Prostate gland (tissue), 2 donors: ENCODE results near the gene DNAJB14. TPM values are rescaled to one million over a fixed set of nuclear protein-coding genes. Genes with fewer than 3 reads are reported as not detected.
A peak's percentile ranks its signal among the peaks of the same experiment; 100 is the strongest.

ENCODE experiments used
- DNase-seq: peaks from one replicate; pipeline ENCODE4 v3.0.0-alpha.2; 2019; ENCODE audit warnings: low spot score
- H3K27ac ChIP-seq, 2 donors: fragments of 200-600 bp; sonication (generic); 2 replicates each; pipeline ENCODE4 v1.5.1; 2017 to 2019
- H3K27me3 ChIP-seq: fragments of 200-600 bp; sonication (generic); replicated peaks from 2 replicates; pipeline ENCODE4 v1.5.1; 2019; ENCODE audit not compliant: insufficient read depth
- H3K36me3 ChIP-seq, 2 donors: fragments of 200-600 bp; sonication (generic); 1 replicate in 1 of 2; 2 replicates in 1 of 2; pipeline versions ENCODE4 v1.5.1 to v1.8.1; 2017 to 2019
- H3K4me1 ChIP-seq: fragments of 200-600 bp; sonication (generic); replicated peaks from 2 replicates; pipeline ENCODE4 v1.5.1; 2019
- H3K4me3 ChIP-seq, 2 donors: fragments of 200-600 bp; sonication (generic); 2 replicates each; pipeline ENCODE4 v1.5.1; 2017 to 2019
- H3K9me3 ChIP-seq: fragments of 200-600 bp; sonication (generic); 2 replicates; pipeline ENCODE4 v1.5.1; 2017
- POLR2A ChIP-seq: fragments of 450-650 bp; IDR thresholded peaks from one replicate; pipeline ENCODE4 v1.6.1; 2016; ENCODE audit warnings: antibody characterized with exemption, mild to moderate bottlenecking
- POLR2AphosphoS5 ChIP-seq: sonication (generic); formaldehyde crosslinking; IDR thresholded peaks from one replicate; pipeline ENCODE4 v1.6.1; 2017; ENCODE audit warnings: antibody characterized with exemption
- WGBS: methylation state at CpG from one replicate; pipeline ENCODE4 v1.1.5; 2018; 5-methylcytosine and 5-hydroxymethylcytosine counted together
- intact Hi-C: fragments of 100-400 bp; cut with DNase I; formaldehyde crosslinking; loops from one replicate; pipeline ENCODE4 v1.14.2; 2022
- total RNA-seq, 2 donors: library from RNA; depleted of rRNA; stranded (reverse); fragments of >200 nt; gene quantifications; one replicate each; pipeline ENCODE4 v1.1.0, GENCODE V29; 2016
- TF ChIP-seq, protein P1 (sequence below), 4 experiments: fragments of 200-600 bp in 2 of 4; fragments of 450-650 bp in 2 of 4; sonication (generic) in 2 of 4; IDR thresholded peaks; 1 replicate in 3 of 4; 2 replicates in 1 of 4; pipeline ENCODE4 v1.5.1; 2016 to 2019; ENCODE audit warnings: antibody characterized with exemption in 4 of 4, mild to moderate bottlenecking in 2 of 4, moderate library complexity in 2 of 4

Gene DNAJB14
- total RNA-seq, 2 donors from 2014 or later, result 23.3 to 27.4 TPM

DNA sequence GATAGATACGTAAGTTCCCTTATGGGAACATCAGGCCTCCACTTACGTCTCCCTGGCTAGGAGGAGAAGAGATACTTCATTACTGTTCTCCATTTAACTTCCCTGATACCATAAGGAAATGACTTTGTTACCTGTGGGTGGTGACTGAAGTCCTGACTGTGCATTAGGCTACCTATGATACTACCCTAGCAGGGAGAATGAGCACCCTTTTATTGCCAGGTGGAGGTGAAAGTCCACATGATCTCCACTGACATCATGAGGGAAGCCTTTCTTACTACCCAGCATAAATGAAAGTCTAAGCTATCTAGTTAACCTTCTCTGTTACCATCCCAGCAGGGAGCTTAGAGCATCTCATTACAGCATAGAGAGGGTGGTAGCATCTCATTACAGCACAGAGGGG, 27.8 kb downstream of the DNAJB14 start:
- no peak overlapping the region for H3K27ac ChIP-seq
- 96% methylated on average over 2 of the region's 2 CpGs for WGBS
- no peak for DNase-seq
- intact Hi-C loops, result no loop called here
- H3K27me3 ChIP-seq, result no peaks in the 10 kb centered on the region
- H3K4me3 ChIP-seq, result no peak overlapping the region
- TF ChIP-seq POLR2AphosphoS5 (no peak), POLR2A (no peak)
- TF ChIP-seq, protein P1, sequence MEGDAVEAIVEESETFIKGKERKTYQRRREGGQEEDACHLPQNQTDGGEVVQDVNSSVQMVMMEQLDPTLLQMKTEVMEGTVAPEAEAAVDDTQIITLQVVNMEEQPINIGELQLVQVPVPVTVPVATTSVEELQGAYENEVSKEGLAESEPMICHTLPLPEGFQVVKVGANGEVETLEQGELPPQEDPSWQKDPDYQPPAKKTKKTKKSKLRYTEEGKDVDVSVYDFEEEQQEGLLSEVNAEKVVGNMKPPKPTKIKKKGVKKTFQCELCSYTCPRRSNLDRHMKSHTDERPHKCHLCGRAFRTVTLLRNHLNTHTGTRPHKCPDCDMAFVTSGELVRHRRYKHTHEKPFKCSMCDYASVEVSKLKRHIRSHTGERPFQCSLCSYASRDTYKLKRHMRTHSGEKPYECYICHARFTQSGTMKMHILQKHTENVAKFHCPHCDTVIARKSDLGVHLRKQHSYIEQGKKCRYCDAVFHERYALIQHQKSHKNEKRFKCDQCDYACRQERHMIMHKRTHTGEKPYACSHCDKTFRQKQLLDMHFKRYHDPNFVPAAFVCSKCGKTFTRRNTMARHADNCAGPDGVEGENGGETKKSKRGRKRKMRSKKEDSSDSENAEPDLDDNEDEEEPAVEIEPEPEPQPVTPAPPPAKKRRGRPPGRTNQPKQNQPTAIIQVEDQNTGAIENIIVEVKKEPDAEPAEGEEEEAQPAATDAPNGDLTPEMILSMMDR (IDR thresholded peaks at IDR 0.05), result no peak
- H3K9me3 ChIP-seq, result no peaks in the 10 kb centered on the region
- no peaks in the 10 kb centered on the region for H3K4me1 ChIP-seq
- no peaks in the 10 kb centered on the region for H3K36me3 ChIP-seq

DNA sequence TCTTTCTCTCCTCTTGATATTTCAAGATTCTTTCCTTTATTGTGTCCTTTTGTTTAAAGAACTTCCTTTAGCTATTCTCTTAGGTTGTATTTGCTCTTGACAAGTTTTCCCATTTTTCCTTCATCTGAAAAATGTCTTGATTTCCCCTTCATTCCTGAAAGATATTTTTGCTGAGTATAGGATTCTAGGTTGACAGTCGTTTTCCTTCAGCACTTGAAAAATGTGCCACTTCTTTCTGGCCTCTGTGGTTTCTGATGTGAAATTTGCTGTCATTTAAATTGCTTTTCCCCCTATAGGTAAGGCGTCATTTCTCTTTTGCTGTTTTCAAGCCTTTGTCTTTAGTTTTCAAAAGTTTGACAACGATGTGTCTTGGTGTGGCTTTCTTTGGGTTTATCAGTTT, 28.8 kb downstream of the DNAJB14 start:
- no peak for TF ChIP-seq POLR2AphosphoS5
- TF ChIP-seq, protein P1 (IDR thresholded peaks at IDR 0.05), result no peak
- TF ChIP-seq POLR2A, result no peak
- Histone ChIP-seq H3K27me3 (no peaks in the 10 kb centered on the region), H3K4me1 (no peaks in the 10 kb centered on the region), H3K9me3 (no peaks in the 10 kb centered on the region), H3K4me3 (no peak overlapping the region), H3K27ac (no peak overlapping the region), H3K36me3 (no peaks in the 10 kb centered on the region)
- no peak for DNase-seq
- intact Hi-C loops, result no loop called here
- whole genome bisulfite sequencing, result 100% methylated on average over 3 of the region's 3 CpGs

DNA sequence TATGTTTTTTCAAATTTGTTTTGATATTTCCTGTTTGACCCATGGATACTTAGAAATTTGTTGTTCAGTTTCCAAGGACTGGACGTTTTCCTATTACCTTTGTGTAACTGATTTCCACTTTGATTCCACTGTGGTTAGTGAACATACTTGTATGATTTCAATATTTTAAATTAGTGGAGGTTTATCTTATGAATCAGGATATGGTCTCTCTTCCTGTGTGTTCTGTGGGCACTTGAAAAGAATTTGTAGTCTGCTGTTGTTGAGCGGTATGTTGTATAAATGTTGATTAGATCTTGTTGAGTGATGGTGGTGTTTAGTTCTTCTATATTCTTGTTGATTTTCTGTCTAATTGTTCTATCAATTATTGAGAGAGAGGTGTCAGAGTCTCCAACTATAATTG, 31.0 kb downstream of the DNAJB14 start:
- intact Hi-C loops, result no loop called here
- H3K27ac ChIP-seq, result no peak overlapping the region
- TF ChIP-seq POLR2A, result no peak
- TF ChIP-seq, protein P1 (IDR thresholded peaks at IDR 0.05), result no peak
- TF ChIP-seq POLR2AphosphoS5, result no peak
- H3K4me1 ChIP-seq, result no peaks in the 10 kb centered on the region
- DNase-seq, result no peak
- WGBS, result 96% methylated on average over 2 of the region's 2 CpGs
- no peaks in the 10 kb centered on the region for H3K27me3 ChIP-seq
- H3K36me3 ChIP-seq, result no peaks in the 10 kb centered on the region
- H3K4me3 ChIP-seq, result no peak overlapping the region
- no peaks in the 10 kb centered on the region for H3K9me3 ChIP-seq

DNA sequence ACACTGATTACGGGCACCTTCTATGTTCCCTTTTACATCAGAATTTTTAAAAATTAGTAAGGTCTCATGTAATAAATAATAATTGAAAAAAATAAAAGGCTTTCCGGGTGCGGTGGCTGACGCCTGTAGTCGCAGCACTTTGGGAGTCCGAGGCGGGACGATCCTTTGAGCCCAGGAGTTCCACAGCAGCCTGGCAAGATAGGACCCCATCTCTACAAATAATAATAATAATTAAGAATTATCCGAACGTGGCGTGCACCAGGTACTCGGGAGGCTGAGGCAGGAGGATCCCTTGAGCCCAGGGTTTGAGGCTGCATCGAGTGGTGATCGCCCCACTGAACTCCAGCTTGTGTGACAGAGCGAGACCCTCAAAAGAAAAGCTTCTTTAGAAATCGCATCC, 51.4 kb downstream of the DNAJB14 start:
- Histone ChIP-seq H3K4me3 (peak overlapping the region; percentile 71 to 78), H3K4me1 (no peaks in the 10 kb centered on the region), H3K27ac (peak overlapping the region; percentile 84 to 85), H3K27me3 (no peaks in the 10 kb centered on the region), H3K36me3 (no peaks in the 10 kb centered on the region), H3K9me3 (no peaks in the 10 kb centered on the region)
- WGBS, result 96% methylated on average over 16 of the region's 16 CpGs
- TF ChIP-seq, protein P1 (IDR thresholded peaks at IDR 0.05), result no peak
- TF ChIP-seq POLR2AphosphoS5 (no peak), POLR2A (no peak)
- intact Hi-C loops, result loop anchor here (2.0 kb wide), 1 partner anchor 54 kb away; no protein-coding TSS in a partner anchor
- peak; percentile 5 for DNase-seq

DNA sequence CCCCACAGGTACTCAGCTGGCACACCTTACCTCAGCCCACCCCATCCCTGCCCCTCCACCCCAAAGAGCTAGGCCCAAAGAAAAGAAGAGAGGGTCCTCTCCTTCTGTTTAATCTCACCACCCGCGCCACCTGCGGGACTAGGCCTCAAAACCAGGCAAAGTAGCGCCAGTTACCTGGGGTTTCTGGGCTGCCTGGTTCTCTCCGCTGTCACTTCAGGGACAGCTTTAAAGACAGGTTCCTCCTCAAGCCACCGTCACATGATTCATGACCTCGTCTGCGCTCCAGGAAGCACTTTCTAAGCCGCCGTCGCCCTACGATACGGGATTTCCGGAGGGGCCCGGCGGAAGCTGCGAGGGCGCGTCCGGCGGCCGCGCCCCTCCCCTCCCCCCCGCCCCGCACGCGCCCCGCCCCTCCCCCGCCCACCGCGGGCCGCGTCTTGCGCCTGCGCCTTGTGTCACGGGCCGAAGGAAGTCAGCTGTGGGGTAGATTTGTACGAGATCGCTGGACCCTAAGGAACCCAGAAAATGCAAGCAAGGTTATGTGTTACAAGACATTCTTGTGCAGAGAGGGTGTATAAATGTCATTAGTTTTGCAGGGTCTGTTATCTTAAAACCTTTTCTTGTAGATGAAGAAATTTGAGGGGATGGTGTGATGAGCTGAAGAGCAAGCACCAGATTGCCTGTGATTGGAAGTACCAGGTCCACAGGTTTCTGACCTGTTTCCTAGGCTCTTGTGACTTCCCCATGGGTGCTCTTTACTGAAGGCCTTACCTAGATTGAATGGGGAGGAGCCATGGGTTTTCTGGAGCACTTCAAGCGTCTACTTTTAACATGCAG, 52.0 kb downstream of the DNAJB14 start, which contains the start of gene LAMTOR3:
LAMTOR3 (minus strand) TSS at position 267 of the 837 bp plus-strand sequence. CDS start 464 bp downstream, outside the sequence.
- intact Hi-C loops, result loop anchor here (2.0 kb wide), 1 partner anchor 54 kb away; no protein-coding TSS in a partner anchor
- TF ChIP-seq POLR2A (peak; percentile 44), POLR2AphosphoS5 (peak; percentile 89)
- TF ChIP-seq, protein P1 (IDR thresholded peaks at IDR 0.05), result no peak
- H3K4me1 ChIP-seq, result no peaks in the 10 kb centered on the region
- no peaks in the 10 kb centered on the region for H3K27me3 ChIP-seq
- DNase-seq, result peak; percentile 90
- no peaks in the 10 kb centered on the region for H3K9me3 ChIP-seq
- WGBS, result 2% methylated on average over 37 of the region's 40 CpGs
- no peaks in the 10 kb centered on the region for H3K36me3 ChIP-seq
- peak within 1 kb of the TSS; percentile 84 to 85 for H3K27ac ChIP-seq
- peak within 1 kb of the TSS; percentile 71 to 78 for H3K4me3 ChIP-seq
